ENCODE data around the gene CADPS2. TPM values are rescaled to one million over a fixed set of nuclear protein-coding genes. Genes with fewer than 3 reads are reported as not detected.

The CADPS2 gene
- total and polyA plus RNA-seq, 2 of the 4 experiments (the other 2 are of a cell fraction) = 0.10 to 0.54 TPM

GRCh38 chr7:122561326-122561725, 324.9 kb downstream of the CADPS2 start:
- H3K36me3 ChIP-seq (ENCODE audit: control insufficient read depth, insufficient read depth, low read length) = no peaks in the 10 kb centered on the region
- no peaks in the 10 kb centered on the region for H3K9me1 ChIP-seq (ENCODE audit: insufficient read depth, low read length)
- DNase-seq = no peak
- POLR2A ChIA-PET (ENCODE audit: unreplicated experiment) = no interaction called here
- no peaks in the 10 kb centered on the region for H3K79me1 ChIP-seq (ENCODE audit: low read depth in 1 of 2, low read length in 2 of 2)
- no peak overlapping the region for H2AK9ac ChIP-seq (replicated peaks; ENCODE audit: low read depth, low read length, poor library complexity)
- no peaks in the 10 kb centered on the region for H3K9me3 ChIP-seq (ENCODE audit: control insufficient read depth, insufficient read depth, low read length)
- H3K9ac ChIP-seq (ENCODE audit: low read depth, low read length) = no peak overlapping the region
- CTCF ChIA-PET = no interaction called here
- H2BK15ac ChIP-seq (ENCODE audit: low read depth, low read length) = no peak overlapping the region
- no peak overlapping the region for H3K18ac ChIP-seq (ENCODE audit: low read depth, low read length)
- H3K27me3 ChIP-seq (ENCODE audit: control insufficient read depth, insufficient read depth, low read length) = no peaks in the 10 kb centered on the region
- no TSS peak for BruUV-seq (replicated peaks)
- no peaks in the 10 kb centered on the region for H4K20me1 ChIP-seq (ENCODE audit: insufficient read depth, low read length)
- no peak overlapping the region for H3K23ac ChIP-seq (ENCODE audit: low read depth, low read length)
- no peak overlapping the region for H3K14ac ChIP-seq (replicated peaks; ENCODE audit: low read depth, low read length)
- no peak overlapping the region for H4K91ac ChIP-seq (ENCODE audit: insufficient read depth, low read depth, low read length)
- no peak overlapping the region for H2BK120ac ChIP-seq (ENCODE audit: low read depth, low read length)
- no peak overlapping the region for H3K56ac ChIP-seq (ENCODE audit: extremely low read depth, insufficient read depth, low read length)
- no peak overlapping the region for H2BK20ac ChIP-seq (ENCODE audit: low read depth, low read length)
- H3K4me3 ChIP-seq (ENCODE audit: insufficient read depth, low read depth, low read length) = no peak overlapping the region
- no peak for TF ChIP-seq FOS (IDR thresholded peaks at IDR 0.05; ENCODE audit: low read depth, low read length)
- H2AFZ ChIP-seq (replicated peaks; ENCODE audit: low read length, poor library complexity) = no peak overlapping the region
- H3K4ac ChIP-seq (ENCODE audit: low read depth, low read length) = no peak overlapping the region
- WGBS, 2 experiments (ENCODE audit: extremely low coverage in 2 of 2, insufficient read length in 1 of 2) = no CpG with 5 or more reads among the region's 2 CpGs
- H3K4me2 ChIP-seq (ENCODE audit: low read depth, low read length) = no peak overlapping the region
- intact Hi-C loops (cut with micrococcal nuclease) (no loop called here), dilution Hi-C loops (cut with HindIII; ENCODE audit: low sequenced_read_pairs, unreplicated experiment) (no loop called here), in situ Hi-C loops (cut with MboI; ENCODE audit: low sequenced_read_pairs) (no loop called here)
- H2BK5ac ChIP-seq (ENCODE audit: low read depth, low read length, poor library complexity, severe bottlenecking) = no peak overlapping the region
- no peak overlapping the region for H2AK5ac ChIP-seq (ENCODE audit: low read depth, low read length)
- ATAC-seq (ENCODE audit: low read depth) = no peak
- H3K27ac ChIP-seq (ENCODE audit: insufficient read depth, low read length) = no peak overlapping the region
- H4K8ac ChIP-seq (ENCODE audit: low read depth in 2 of 2, low read length in 2 of 2) = no peak overlapping the region
- H3K4me1 ChIP-seq (ENCODE audit: control insufficient read depth, insufficient read depth, low read length) = no peaks in the 10 kb centered on the region
- no peak overlapping the region for H4K5ac ChIP-seq (ENCODE audit: low read depth, low read length)
